H1 (cell line): ENCODE measurements around the gene SNX3. TPM values are rescaled to one million over a fixed set of nuclear protein-coding genes. Genes with fewer than 3 reads are reported as not detected.
A peak's percentile ranks its signal among the peaks of the same experiment; 100 is the strongest.

ENCODE experiments used
- HDAC2 ChIP-seq, 2 experiments: fragments of 300-600 bp in 1 of 2; sonication (generic) in 1 of 2; IDR thresholded peaks; 2 replicates each; pipeline ENCODE4 v1.6.1; 2011 to 2012; ENCODE audit warnings: low read depth in 2 of 2, low read length in 2 of 2, mild to moderate bottlenecking in 2 of 2, moderate library complexity in 2 of 2, borderline replicate concordance in 1 of 2, inconsistent platforms in 1 of 2
- KDM1A ChIP-seq: fragments of 200-600, 300-600 bp; sonication (generic); IDR thresholded peaks from 2 replicates; pipeline ENCODE4 v1.7.1; 2016; ENCODE audit warnings: mild to moderate bottlenecking, low read length, borderline replicate concordance
- KDM5A ChIP-seq: fragments of 200-600 bp; IDR thresholded peaks from 2 replicates; pipeline ENCODE4 v1.7.1; 2012; ENCODE audit warnings: mild to moderate bottlenecking, low read length, inconsistent platforms, mixed read lengths
- POLR2A ChIP-seq, 2 experiments: IDR thresholded peaks; 1 replicate in 1 of 2; 2 replicates in 1 of 2; pipeline ENCODE4 v1.6.1; 2011; ENCODE audit warnings: low read depth in 2 of 2, low read length in 2 of 2, mild to moderate bottlenecking in 2 of 2; ENCODE audit errors: control extremely low read depth in 1 of 2
- POLR2AphosphoS5 ChIP-seq: IDR thresholded peaks from 2 replicates; pipeline ENCODE4 v1.6.1; 2011; ENCODE audit warnings: low read depth, low read length
- TCF12 ChIP-seq: IDR thresholded peaks from 2 replicates; pipeline ENCODE4 v1.6.1; 2011; ENCODE audit warnings: low read depth, mild to moderate bottlenecking, low read length
- polyA plus RNA-seq, 7 experiments: library from polyadenylated mRNA; depleted of rRNA in 3 of 7; stranded (reverse) in 5 of 7; unstranded in 2 of 7; fragments of >200 nt in 5 of 7; fragments of 200-250 nt in 2 of 7; gene quantifications; 1 replicate in 5 of 7; 2 replicates in 1 of 7; 4 replicates in 1 of 7; pipeline versions ENCODE4 v1.2.1 to v1.2.3, GENCODE V29; 2011 to 2013; ENCODE audit warnings: missing spikeins in 2 of 7, mixed read lengths in 2 of 7
- total RNA-seq: library from RNA; stranded (reverse); fragmentation: NEBNext Ultra II Directional; extraction: Animal tissue kit (Norgen Biotek cat#: 25700); gene quantifications from 2 replicates; pipeline ENCODE4 v1.2.1, GENCODE V29; 2021

Gene SNX3
- total and polyA plus RNA-seq, 2 of the 8 experiments (the other 6 are each of a cell fraction or from before 2014, with no cell fraction given) = 72.5 to 150 TPM

- peak; percentile 84; the same call in 1 of the 2 replicates for TF ChIP-seq KDM1A
- peak in 1 of 2 experiments; percentile 61; a peak in 1 of 4 replicates for TF ChIP-seq HDAC2 (IDR thresholded peaks at IDR 0.05; ENCODE audit: borderline replicate concordance in 1 of 2, low read depth in 2 of 2, low read length in 2 of 2)
- TF ChIP-seq POLR2A (IDR thresholded peaks at IDR 0.05; ENCODE audit: control extremely low read depth in 1 of 2, low read depth in 2 of 2, low read length in 2 of 2) = no peak
- no peak for TF ChIP-seq TCF12
- no peak for TF ChIP-seq KDM5A
- no peak for TF ChIP-seq POLR2AphosphoS5
Measured at GRCh38 chr6:108163267-108163643, 97.6 kb downstream of the SNX3 start (continued).
